ENCODE results near the gene FOXL1.

Gene FOXL1

GRCh38 chr16:86575754-86576557, 2.4 kb upstream of the FOXL1 start (continued):
- TF ChIP-seq SP3 (tag by site-specific recombination; IDR thresholded peaks at IDR 0.05) (peak; percentile 90), ZEB2 (tag by site-specific recombination; IDR thresholded peaks at IDR 0.05) (peak; percentile 76; the same call in 1 of the 2 replicates), KLF1 (tag by site-specific recombination; IDR thresholded peaks at IDR 0.05) (peak; percentile 59), ZNF561 (tag by site-specific recombination; IDR thresholded peaks at IDR 0.05; ENCODE audit: borderline replicate concordance) (peak; percentile 75), TCF7L2 (IDR thresholded peaks at IDR 0.05; ENCODE audit: borderline replicate concordance, low read depth, low read length) (no peak), ZNF701 (tag by site-specific recombination; IDR thresholded peaks at IDR 0.05) (no peak), ZNF596 (tag by site-specific recombination; IDR thresholded peaks at IDR 0.05) (peak; percentile 95), ZNF391 (tag by site-specific recombination; IDR thresholded peaks at IDR 0.05; ENCODE audit: borderline replicate concordance, low read depth) (0 out of 2 replicates have a peak, but pooled peaks have one; percentile 17), ZNF830 (tag by site-specific recombination; IDR thresholded peaks at IDR 0.05; ENCODE audit: low read depth) (no peak), ZNF350 (tag by site-specific recombination; IDR thresholded peaks at IDR 0.05) (no peak), ZBTB21 (tag by site-specific recombination; IDR thresholded peaks at IDR 0.05) (no peak), ZFHX2 (tag by site-specific recombination; conservative IDR thresholded peaks at IDR 0.05) (peak; percentile 89), ZNF10 (tag by site-specific recombination; IDR thresholded peaks at IDR 0.05) (no peak), ZIC2 (tag by site-specific recombination; IDR thresholded peaks at IDR 0.05) (peak; percentile 81), ZNF645 (tag by site-specific recombination; IDR thresholded peaks at IDR 0.05) (no peak), ZNF366 (tag by site-specific recombination; conservative IDR thresholded peaks at IDR 0.05) (peak; percentile 66; the same call in 1 of the 2 replicates), ZNF580 (tag by site-specific recombination; IDR thresholded peaks at IDR 0.05) (peak; percentile 57; the same call in 1 of the 2 replicates), ZBTB26 (tag by site-specific recombination; optimal IDR thresholded peaks at IDR 0.05) (peak; percentile 21), ZNF121 (tag by site-specific recombination; IDR thresholded peaks at IDR 0.05) (no peak), ZNF843 (tag by site-specific recombination; IDR thresholded peaks at IDR 0.05) (peak; percentile 45; the same call in 1 of the 2 replicates), ZNF623 (tag by site-specific recombination; IDR thresholded peaks at IDR 0.05) (0 out of 2 replicates have a peak, but pooled peaks have one; percentile 6), MEIS1 (CRISPR knock-in tag; IDR thresholded peaks at IDR 0.05; ENCODE audit: borderline replicate concordance) (peak; percentile 49; the same call in 1 of the 2 replicates), ZBTB20 (tag by site-specific recombination; IDR thresholded peaks at IDR 0.05) (peak; percentile 90), ZNF362 (tag by site-specific recombination; IDR thresholded peaks at IDR 0.05) (peak; percentile 98), ZFP41 (tag by site-specific recombination; IDR thresholded peaks at IDR 0.05; ENCODE audit: borderline replicate concordance) (no peak), SALL2 (tag by site-specific recombination; IDR thresholded peaks at IDR 0.05; ENCODE audit: borderline replicate concordance) (no peak), KLF10 (tag by site-specific recombination; IDR thresholded peaks at IDR 0.05) (0 out of 2 replicates have a peak, but pooled peaks have one; percentile 23), ZNF677 (tag by site-specific recombination; IDR thresholded peaks at IDR 0.05) (no peak), GLIS2 (tag by site-specific recombination; IDR thresholded peaks at IDR 0.05) (peak; percentile 60; the same call in 1 of the 2 replicates), ZNF514 (tag by site-specific recombination; IDR thresholded peaks at IDR 0.05) (no peak), KLF9 (tag by site-specific recombination; IDR thresholded peaks at IDR 0.05; ENCODE audit: low read depth) (peak; percentile 92), ZNF24 (tag by site-specific recombination; IDR thresholded peaks at IDR 0.05) (no peak), PATZ1 (tag by site-specific recombination; IDR thresholded peaks at IDR 0.05) (peak; percentile 85)

Measured in HEK293 (cell line).